HG03025 (cell line): ENCODE results near the gene MROH2B.

Experiments
- ATAC-seq: cut with Tn5 transposase; IDR thresholded peaks from one replicate; pipeline ENCODE4 v1.9.1; 2021; ENCODE audit warnings: mild to moderate bottlenecking, moderate library complexity; ENCODE audit not compliant: unreplicated experiment, low FRiP score

MROH2B gene

GRCh38 chr5:40976041-40976440 lies 95.1 kb downstream of the MROH2B start:
- ATAC-seq = no peak

DNA sequence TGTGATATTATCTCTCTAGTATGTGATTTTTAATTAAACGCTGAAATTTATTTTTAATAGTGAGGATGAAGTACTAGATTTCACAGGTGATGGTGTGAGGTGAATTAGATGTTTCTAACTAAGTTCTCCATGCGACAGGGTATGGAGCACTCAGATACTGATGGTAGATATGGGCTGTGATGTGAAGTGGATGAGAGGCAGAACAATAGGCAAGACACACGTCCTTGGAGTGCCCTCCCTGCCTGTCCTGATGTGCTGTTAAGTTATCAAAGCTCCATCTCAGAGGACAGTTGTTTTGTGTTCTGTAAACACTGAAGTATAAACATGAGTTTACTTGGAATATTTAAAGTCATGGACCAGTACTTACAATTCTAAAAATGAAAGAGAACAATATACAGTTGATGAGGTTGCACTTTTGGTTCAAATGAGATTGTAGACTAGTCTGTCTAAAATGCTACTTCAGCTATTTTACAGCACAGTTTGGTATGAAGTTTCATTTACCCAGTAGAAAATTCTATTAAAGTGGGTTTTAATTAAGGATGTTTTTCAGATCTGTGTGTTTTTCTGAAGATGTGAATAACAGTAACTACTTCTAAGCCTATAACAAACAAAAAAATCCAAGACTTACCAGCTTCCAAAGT lies 97.7 kb downstream of the MROH2B start:
- ATAC-seq = no peak

DNA sequence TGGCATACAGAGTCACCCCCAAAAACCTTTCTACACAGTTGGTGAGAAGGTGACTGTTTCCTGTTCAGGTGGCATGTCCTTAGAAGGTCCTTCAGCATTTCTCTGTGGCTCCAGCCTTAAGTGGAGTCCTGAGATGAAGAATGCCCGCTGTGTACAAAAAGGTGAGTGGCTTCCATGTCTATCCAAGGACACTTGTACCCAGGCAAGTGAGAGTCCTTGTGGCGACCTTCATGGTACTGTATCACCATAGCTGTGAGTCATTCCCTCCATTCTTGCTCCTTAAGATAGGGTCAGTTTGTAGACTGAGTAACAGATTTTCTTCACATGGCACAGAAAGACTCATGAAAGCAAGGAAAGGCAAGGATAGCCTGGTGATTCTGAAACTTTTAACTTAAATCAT lies 98.7 kb downstream of the MROH2B start:
- ATAC-seq = no peak

GRCh38 chr5:40962207-40962955 lies 108.8 kb downstream of the MROH2B start:
- ATAC-seq = no peak

- ATAC-seq = no peak
Measured at GRCh38 chr5:40960037-40960436, 111.1 kb downstream of the MROH2B start.

- ATAC-seq = no peak
Measured at GRCh38 chr5:40958811-40959210, 112.3 kb downstream of the MROH2B start.

DNA sequence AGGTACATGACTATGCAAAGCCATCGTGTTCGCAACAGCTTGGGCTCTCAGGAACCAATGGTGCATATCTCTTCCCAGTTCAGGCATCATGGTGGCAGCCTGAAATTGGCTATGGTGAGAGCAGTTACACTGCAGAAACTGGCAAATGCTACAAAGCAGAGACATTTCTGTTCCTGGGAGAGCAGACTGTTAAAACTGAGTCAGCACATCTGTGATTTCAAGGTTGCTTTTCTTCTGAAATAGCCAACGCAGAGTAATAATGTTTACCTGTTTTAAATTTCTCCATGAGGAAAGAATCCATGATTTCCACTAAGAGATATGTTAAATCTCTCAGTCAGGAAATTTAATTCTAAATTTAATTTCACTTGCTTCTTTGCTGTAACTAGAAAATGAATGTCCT lies 114.1 kb downstream of the MROH2B start:
- no peak for ATAC-seq

DNA sequence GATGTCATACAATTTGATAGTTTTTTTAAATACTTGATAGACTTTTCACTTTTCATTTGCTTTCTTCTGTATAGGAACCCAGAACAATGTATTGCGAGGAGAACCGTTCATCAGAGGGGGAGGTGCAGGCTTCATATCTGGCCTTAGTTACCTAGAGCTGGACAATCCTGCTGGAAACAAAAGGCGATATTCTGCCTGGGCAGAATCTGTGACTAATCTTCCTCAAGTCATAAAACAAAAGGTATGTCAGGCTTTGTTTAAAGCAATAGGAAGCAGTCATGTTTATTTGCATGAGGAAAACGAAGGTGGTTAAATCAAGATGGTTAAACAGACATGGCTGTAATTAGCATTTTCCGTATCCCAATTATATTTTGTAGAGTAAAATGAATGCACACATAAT lies 115.8 kb downstream of the MROH2B start:
- ATAC-seq = no peak
